GM23248 (cell line): ENCODE measurements around the gene RAB3C.

Experiments
- EZH2 ChIP-seq: fragments of 200-600 bp; sonication (generic); IDR thresholded peaks from 2 replicates; pipeline ENCODE4 v1.6.1; 2018; ENCODE audit warnings: antibody characterized with exemption, mild to moderate bottlenecking; ENCODE audit not compliant: insufficient read depth, poor library complexity, severe bottlenecking
- EZH2phosphoT487 ChIP-seq: fragments of 200-600 bp; sonication (generic); IDR thresholded peaks from 2 replicates; pipeline ENCODE4 v1.6.1; 2018; ENCODE audit warnings: antibody characterized with exemption, moderate library complexity, mild to moderate bottlenecking, low read depth; ENCODE audit not compliant: insufficient read depth

GRCh38 chr5:58620336-58620735, 37.5 kb downstream of the RAB3C start:
- TF ChIP-seq EZH2, result no peak
- no peak for TF ChIP-seq EZH2phosphoT487
